Gastrocnemius medialis (tissue), 4 donors: Measurements from ENCODE around the gene SPEG.

Source experiments
- CTCF ChIP-seq, 5 experiments: fragments of 450-650 bp in 3 of 5; fragments of 200-600 bp in 2 of 5; sonication (generic) in 2 of 5; IDR thresholded peaks in 4 of 5; conservative IDR thresholded peaks in 1 of 5; 1 replicate in 4 of 5; 2 replicates in 1 of 5; pipeline ENCODE4 v1.5.1; 2016 to 2019; ENCODE audit warnings: antibody characterized with exemption in 5 of 5, mild to moderate bottlenecking in 3 of 5, moderate library complexity in 3 of 5
- POLR2A ChIP-seq, 2 donors: fragments of 450-650 bp; IDR thresholded peaks; one replicate each; pipeline ENCODE4 v1.6.1; 2017; ENCODE audit warnings: antibody characterized with exemption in 2 of 2, mild to moderate bottlenecking in 2 of 2, moderate library complexity in 2 of 2

GRCh38 chr2:219444566-219445091, 10.0 kb downstream of the SPEG start:
- no peak for TF ChIP-seq CTCF (IDR thresholded peaks at IDR 0.05 in 4 of 5, conservative IDR thresholded peaks at IDR 0.05 in 1 of 5)
- TF ChIP-seq POLR2A (IDR thresholded peaks at IDR 0.05) = no peak
